KMS-11 (cell line): ENCODE data around the gene OR2F2.

ENCODE experiments used
- H2AFZ ChIP-seq: fragments of 200-600 bp; sonication (generic); 2 replicates; pipeline ENCODE4 v1.6.1; 2016; ENCODE audit warnings: antibody characterized with exemption, mixed run types, low read depth
- H3K27ac ChIP-seq: fragments of 200-600 bp; sonication (generic); 2 replicates; pipeline ENCODE4 v1.6.1; 2016; ENCODE audit warnings: mild to moderate bottlenecking, mixed run types
- H3K27me3 ChIP-seq: fragments of 200-600 bp; sonication (generic); 2 replicates; pipeline ENCODE4 v1.6.1; 2017; ENCODE audit warnings: mild to moderate bottlenecking, low read depth, mixed run types, moderate library complexity; ENCODE audit not compliant: insufficient read depth
- H3K36me3 ChIP-seq: fragments of 200-600 bp; sonication (generic); 2 replicates; pipeline ENCODE4 v1.6.1; 2017; ENCODE audit warnings: mild to moderate bottlenecking, mixed run types; ENCODE audit not compliant: insufficient read depth
- H3K4me1 ChIP-seq: fragments of 200-600 bp; sonication (generic); 2 replicates; pipeline ENCODE4 v1.6.1; 2016; ENCODE audit warnings: mild to moderate bottlenecking, low read depth, mixed run types; ENCODE audit not compliant: poor library complexity, severe bottlenecking
- H3K4me2 ChIP-seq: fragments of 200-600 bp; sonication (generic); 2 replicates; pipeline ENCODE4 v1.7.0; 2016; ENCODE audit warnings: mild to moderate bottlenecking, mixed run types
- H3K4me3 ChIP-seq: fragments of 200-600 bp; sonication (generic); IDR thresholded peaks from 2 replicates; pipeline ENCODE4 v1.6.1; 2017; ENCODE audit warnings: low read depth, low read length, mixed read lengths; ENCODE audit not compliant: insufficient read depth
- H3K79me2 ChIP-seq: fragments of 200-600 bp; sonication (generic); 2 replicates; pipeline ENCODE4 v1.6.1; 2016; ENCODE audit warnings: low read depth, mixed run types; ENCODE audit not compliant: insufficient read depth
- H3K9ac ChIP-seq: fragments of 200-600 bp; sonication (generic); 2 replicates; pipeline ENCODE4 v1.6.1; 2016; ENCODE audit warnings: mild to moderate bottlenecking, mixed run types
- H4K20me1 ChIP-seq: fragments of 200-600 bp; sonication (generic); 2 replicates; pipeline ENCODE4 v1.6.1; 2016; ENCODE audit warnings: mild to moderate bottlenecking, mixed run types; ENCODE audit not compliant: insufficient read depth
- TF ChIP-seq, protein P1 (sequence below): fragments of 200-600 bp; sonication (generic); conservative IDR thresholded peaks from 2 replicates; pipeline ENCODE4 v1.6.1; 2017; ENCODE audit warnings: low read depth, mild to moderate bottlenecking, antibody characterized with exemption, low read length, moderate library complexity, mixed read lengths

Gene OR2F2

DNA sequence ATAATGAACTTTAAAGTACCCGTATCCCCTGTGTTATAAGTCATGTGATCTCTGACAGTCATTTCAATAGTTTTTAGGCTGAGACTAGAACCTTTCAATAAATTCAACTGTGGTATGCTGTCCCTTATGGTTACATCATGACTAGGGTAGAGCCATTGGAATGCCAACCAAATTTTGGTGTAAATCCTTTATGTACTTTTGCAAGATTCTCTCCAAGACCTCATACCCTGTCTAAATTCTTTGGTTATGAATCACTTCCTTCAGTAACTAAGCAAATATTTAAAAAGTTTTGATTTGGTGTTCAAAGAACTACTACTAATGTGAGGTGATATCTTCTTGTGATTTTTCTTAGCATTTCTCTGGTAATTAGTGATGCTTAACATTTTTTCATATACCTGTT is 44.3 kb downstream of the OR2F2 start:
- no peaks in the 10 kb centered on the region for H3K36me3 ChIP-seq
- H3K9ac ChIP-seq = no peak overlapping the region
- no peak overlapping the region for H3K4me3 ChIP-seq
- no peaks in the 10 kb centered on the region for H4K20me1 ChIP-seq
- no peaks in the 10 kb centered on the region for H3K4me1 ChIP-seq
- H3K79me2 ChIP-seq = no peaks in the 10 kb centered on the region
- H2AFZ ChIP-seq = no peak overlapping the region
- no peak overlapping the region for H3K27ac ChIP-seq
- TF ChIP-seq, protein P1, sequence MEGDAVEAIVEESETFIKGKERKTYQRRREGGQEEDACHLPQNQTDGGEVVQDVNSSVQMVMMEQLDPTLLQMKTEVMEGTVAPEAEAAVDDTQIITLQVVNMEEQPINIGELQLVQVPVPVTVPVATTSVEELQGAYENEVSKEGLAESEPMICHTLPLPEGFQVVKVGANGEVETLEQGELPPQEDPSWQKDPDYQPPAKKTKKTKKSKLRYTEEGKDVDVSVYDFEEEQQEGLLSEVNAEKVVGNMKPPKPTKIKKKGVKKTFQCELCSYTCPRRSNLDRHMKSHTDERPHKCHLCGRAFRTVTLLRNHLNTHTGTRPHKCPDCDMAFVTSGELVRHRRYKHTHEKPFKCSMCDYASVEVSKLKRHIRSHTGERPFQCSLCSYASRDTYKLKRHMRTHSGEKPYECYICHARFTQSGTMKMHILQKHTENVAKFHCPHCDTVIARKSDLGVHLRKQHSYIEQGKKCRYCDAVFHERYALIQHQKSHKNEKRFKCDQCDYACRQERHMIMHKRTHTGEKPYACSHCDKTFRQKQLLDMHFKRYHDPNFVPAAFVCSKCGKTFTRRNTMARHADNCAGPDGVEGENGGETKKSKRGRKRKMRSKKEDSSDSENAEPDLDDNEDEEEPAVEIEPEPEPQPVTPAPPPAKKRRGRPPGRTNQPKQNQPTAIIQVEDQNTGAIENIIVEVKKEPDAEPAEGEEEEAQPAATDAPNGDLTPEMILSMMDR = no peak
- no peaks in the 10 kb centered on the region for H3K27me3 ChIP-seq
- H3K4me2 ChIP-seq = no peak overlapping the region

DNA sequence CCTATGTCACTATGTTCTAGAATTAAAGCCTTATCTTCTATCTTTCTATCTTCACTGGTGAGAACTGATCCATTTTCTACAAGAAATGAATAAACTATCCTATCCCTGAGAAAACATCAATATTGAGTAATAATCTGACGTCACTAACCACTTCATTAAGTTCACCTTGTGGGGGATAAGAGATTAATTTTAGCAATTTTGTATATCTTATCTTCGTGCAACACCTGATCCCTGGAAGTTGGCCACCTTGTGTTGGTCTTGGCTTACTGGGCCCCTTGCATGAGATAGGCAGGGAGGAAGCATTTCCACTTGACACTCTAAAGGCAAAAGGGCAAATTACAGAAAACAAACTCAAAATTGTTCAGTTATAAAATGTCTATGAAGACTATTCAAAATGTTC is 45.0 kb downstream of the OR2F2 start:
- no peak overlapping the region for H3K4me3 ChIP-seq
- no peaks in the 10 kb centered on the region for H4K20me1 ChIP-seq
- H3K4me2 ChIP-seq = no peak overlapping the region
- no peaks in the 10 kb centered on the region for H3K4me1 ChIP-seq
- TF ChIP-seq, protein P1 = no peak
- H3K36me3 ChIP-seq = no peaks in the 10 kb centered on the region
- H3K27ac ChIP-seq = no peak overlapping the region
- H3K27me3 ChIP-seq = no peaks in the 10 kb centered on the region
- H3K9ac ChIP-seq = no peak overlapping the region
- H2AFZ ChIP-seq = no peak overlapping the region
- H3K79me2 ChIP-seq = no peaks in the 10 kb centered on the region

- Histone ChIP-seq H3K4me3 (no peak overlapping the region), H4K20me1 (no peaks in the 10 kb centered on the region), H3K36me3 (no peaks in the 10 kb centered on the region), H3K4me2 (no peak overlapping the region), H3K9ac (no peak overlapping the region), H3K27me3 (no peaks in the 10 kb centered on the region), H3K27ac (no peak overlapping the region), H2AFZ (no peak overlapping the region), H3K79me2 (no peaks in the 10 kb centered on the region), H3K4me1 (no peaks in the 10 kb centered on the region)
- TF ChIP-seq, protein P1 = no peak
These were observed 45.9 kb downstream of the OR2F2 start for GRCh38 chr7:143980746-143981510.

DNA sequence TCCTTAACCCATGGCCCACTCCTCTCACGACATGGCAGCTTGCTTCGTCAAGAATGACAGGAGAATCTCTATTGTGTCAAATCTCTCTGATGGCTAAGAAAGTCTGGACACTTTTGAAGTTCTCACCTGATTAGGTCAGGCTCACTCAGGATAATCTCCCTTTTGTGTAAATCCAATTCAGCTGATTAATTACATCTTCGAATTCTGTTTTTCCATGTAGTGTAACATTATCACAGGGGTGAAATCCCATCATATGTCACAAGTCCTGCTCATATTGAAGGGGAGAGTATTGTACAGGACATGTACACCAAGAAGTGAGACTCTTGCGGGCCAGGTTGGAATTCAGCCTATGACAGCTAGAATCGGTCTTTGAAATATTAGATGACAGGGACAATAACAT is 48.9 kb downstream of the OR2F2 start:
- Histone ChIP-seq H3K4me3 (no peak overlapping the region), H3K4me2 (no peak overlapping the region), H2AFZ (no peak overlapping the region), H3K27ac (no peak overlapping the region), H3K27me3 (no peaks in the 10 kb centered on the region), H3K4me1 (no peaks in the 10 kb centered on the region), H3K36me3 (no peaks in the 10 kb centered on the region), H4K20me1 (no peaks in the 10 kb centered on the region), H3K79me2 (no peaks in the 10 kb centered on the region), H3K9ac (no peak overlapping the region)
- TF ChIP-seq, protein P1 = no peak
